Measurements from ENCODE around the gene MTHFSD.
A peak's percentile ranks its signal among the peaks of the same experiment; 100 is the strongest.

MTHFSD gene, protein sequence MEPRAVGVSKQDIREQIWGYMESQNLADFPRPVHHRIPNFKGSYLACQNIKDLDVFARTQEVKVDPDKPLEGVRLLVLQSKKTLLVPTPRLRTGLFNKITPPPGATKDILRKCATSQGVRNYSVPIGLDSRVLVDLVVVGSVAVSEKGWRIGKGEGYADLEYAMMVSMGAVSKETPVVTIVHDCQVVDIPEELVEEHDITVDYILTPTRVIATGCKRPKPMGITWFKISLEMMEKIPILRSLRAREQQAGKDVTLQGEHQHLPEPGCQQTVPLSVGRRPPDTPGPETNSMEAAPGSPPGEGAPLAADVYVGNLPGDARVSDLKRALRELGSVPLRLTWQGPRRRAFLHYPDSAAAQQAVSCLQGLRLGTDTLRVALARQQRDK

GRCh38 chr16:86554917-86555703, at the start of gene MTHFSD:
MTHFSD (minus strand) TSS chr16:86555235; CDS start chr16:86555184, 51 bp downstream.
- DNase-seq (ENCODE audit: insufficient read length, low spot score) (peak; percentile 94), FAIRE-seq (no peak)
- peak; percentile 90 for TF ChIP-seq POLR2A (IDR thresholded peaks at IDR 0.05; ENCODE audit: low read depth, low read length)

DNA sequence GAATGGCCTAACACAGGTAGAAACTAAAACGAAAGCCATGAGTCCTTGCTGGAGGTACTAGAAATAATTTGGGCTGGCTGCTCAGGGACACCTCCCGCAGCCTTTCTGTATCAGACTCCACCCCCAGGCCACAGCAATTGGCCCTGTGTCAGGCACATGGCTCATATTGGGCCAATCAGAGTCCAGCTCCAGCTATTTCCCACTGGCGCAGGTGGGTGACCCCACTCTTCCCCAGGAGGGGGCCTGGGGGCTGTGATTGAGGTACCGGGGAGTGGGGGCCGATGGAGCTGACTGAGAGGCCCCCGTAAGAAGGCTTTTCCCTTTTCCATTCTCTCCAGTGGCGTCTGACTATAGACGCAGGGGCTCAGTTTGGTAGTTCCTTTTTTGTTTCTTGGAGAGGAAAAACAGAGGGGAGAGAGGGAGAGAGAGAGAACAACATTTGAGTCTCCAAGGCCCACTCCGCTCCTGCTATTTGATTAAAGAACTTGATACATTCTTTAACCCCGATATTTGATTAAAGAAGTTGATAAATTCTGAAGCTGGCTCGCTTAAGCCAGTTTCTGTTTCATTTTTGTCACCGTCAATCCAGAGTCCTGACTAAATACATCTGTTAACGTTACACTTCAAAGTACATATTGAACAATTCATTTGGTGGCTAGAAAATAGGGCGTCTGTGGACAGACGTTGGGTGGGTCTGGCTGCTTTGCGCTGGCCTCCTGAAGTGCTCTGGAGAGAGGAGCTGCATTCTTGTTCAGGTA, 49.6 kb upstream of the MTHFSD start:
- TF ChIP-seq POLR2A (IDR thresholded peaks at IDR 0.05; ENCODE audit: low read depth, low read length), result no peak
- no peak for DNase-seq (ENCODE audit: insufficient read length, low spot score)
- FAIRE-seq, result no peak

- FAIRE-seq, result no peak
- no peak for TF ChIP-seq POLR2A (IDR thresholded peaks at IDR 0.05; ENCODE audit: low read depth, low read length)
Measured at GRCh38 chr16:86602521-86602920, 47.5 kb upstream of the MTHFSD start.

DNA sequence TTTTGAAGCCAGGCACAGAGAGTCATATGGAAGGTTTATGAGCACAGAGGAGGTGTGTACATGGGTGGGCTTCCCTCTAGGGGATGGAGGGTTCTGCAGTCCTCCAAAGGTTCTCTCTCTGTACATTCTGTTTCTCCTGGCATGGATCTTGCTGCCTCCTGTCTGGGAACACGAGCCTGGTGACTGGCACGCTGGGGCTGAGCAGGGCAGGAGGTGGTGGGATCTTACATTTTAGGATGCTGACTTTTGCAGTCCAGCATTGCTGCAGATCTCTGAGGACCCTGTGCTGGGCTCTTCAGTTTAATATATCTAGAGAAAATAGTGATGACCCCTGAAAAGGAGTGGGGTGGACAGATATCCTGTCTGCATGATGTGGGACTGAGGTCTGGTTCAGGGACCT, 46.3 kb upstream of the MTHFSD start:
- FAIRE-seq (no peak), DNase-seq (ENCODE audit: insufficient read length, low spot score) (no peak)
- TF ChIP-seq POLR2A (IDR thresholded peaks at IDR 0.05; ENCODE audit: low read depth, low read length), result no peak

More at GRCh38 chr16:86602521-86602920, 47.5 kb upstream of the MTHFSD start:
- DNase-seq (ENCODE audit: insufficient read length, low spot score), result no peak

GRCh38 chr16:86598607-86599565, 43.9 kb upstream of the MTHFSD start:
- FAIRE-seq, result no peak
- no peak for DNase-seq (ENCODE audit: insufficient read length, low spot score)
- TF ChIP-seq POLR2A (IDR thresholded peaks at IDR 0.05; ENCODE audit: low read depth, low read length), result no peak

- TF ChIP-seq POLR2A (IDR thresholded peaks at IDR 0.05; ENCODE audit: low read depth, low read length), result no peak
- DNase-seq (ENCODE audit: insufficient read length, low spot score) (no peak), FAIRE-seq (no peak)
Measured at GRCh38 chr16:86597880-86598606, 43.0 kb upstream of the MTHFSD start.

GRCh38 chr16:86597126-86597879, 42.3 kb upstream of the MTHFSD start:
- TF ChIP-seq POLR2A (IDR thresholded peaks at IDR 0.05; ENCODE audit: low read depth, low read length), result no peak
- DNase-seq (ENCODE audit: insufficient read length, low spot score), result no peak
- FAIRE-seq, result no peak

GRCh38 chr16:86595983-86596605, 41.1 kb upstream of the MTHFSD start:
- no peak for TF ChIP-seq POLR2A (IDR thresholded peaks at IDR 0.05; ENCODE audit: low read depth, low read length)
- FAIRE-seq (no peak), DNase-seq (ENCODE audit: insufficient read length, low spot score) (no peak)

DNA sequence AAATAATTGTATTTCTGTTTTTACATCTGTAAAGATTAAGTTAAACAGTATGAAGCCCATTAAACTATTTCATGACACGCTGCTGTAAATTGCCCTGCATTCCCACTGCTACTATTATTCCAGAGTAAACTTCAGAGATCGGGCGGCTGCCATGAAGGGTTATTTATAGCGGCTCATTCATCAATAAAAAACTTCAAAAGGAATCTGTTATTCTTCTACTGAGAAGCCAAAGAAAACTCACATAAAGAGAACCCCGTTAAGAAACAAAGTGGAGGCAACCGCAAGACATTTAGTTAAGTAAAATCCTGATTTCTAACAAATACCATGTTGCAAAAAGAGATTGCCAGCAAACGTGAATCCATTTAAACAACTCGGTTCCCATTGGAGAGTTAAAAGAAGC, 39.7 kb upstream of the MTHFSD start:
- FAIRE-seq (no peak), DNase-seq (ENCODE audit: insufficient read length, low spot score) (no peak)
- TF ChIP-seq POLR2A (IDR thresholded peaks at IDR 0.05; ENCODE audit: low read depth, low read length), result no peak

DNA sequence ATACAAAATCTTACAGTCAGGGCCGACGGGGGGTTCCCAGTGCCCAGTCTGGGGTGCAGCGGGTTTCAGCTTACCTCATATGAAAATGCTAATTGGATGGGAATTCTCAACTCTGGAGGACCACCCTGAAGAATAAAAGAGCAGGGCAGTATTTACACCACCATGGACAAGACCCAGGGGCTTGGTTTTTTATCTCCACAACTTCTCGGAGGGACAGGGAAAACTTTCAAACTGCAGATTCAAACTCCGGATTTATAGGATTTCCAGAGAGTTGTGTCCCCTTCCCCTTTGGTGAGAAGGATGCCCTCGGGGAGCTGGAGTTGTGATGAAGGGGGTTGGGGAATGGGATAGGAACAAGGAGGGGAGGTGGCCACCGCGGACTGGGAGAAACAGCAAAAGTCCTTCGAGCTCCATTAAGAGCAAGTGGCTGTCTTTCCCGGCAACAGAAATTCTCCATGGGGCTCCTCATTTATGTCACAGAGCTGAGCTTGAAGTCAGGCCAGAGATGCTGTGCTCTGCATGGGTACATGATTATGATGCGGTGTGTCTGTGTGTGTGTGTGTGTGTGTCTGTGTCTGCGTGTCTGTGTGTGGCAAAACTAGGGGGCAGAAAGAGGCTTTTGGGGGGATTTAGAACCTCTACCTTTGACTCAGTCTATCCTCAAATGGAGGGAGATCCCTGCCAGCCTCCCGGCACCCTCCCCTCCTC, 39.0 kb upstream of the MTHFSD start:
- DNase-seq (ENCODE audit: insufficient read length, low spot score) (no peak), FAIRE-seq (no peak)
- TF ChIP-seq POLR2A (IDR thresholded peaks at IDR 0.05; ENCODE audit: low read depth, low read length), result no peak

GRCh38 chr16:86591270-86591669, 36.2 kb upstream of the MTHFSD start:
- FAIRE-seq, result no peak
- TF ChIP-seq POLR2A (IDR thresholded peaks at IDR 0.05; ENCODE audit: low read depth, low read length), result no peak
- DNase-seq (ENCODE audit: insufficient read length, low spot score), result no peak
